H1 (cell line): ENCODE results near the gene ZBTB43. TPM values are rescaled to one million over a fixed set of nuclear protein-coding genes. Genes with fewer than 3 reads are reported as not detected.
"Not testable (repeated sequence)": the region's sequence is repeated elsewhere in the genome, so short reads cannot be mapped to it uniquely, and the experiment has no call there.

Source experiments
- CTCF ChIA-PET: fragments of 300-600 bp; sonication (Branson Sonifier 250); formaldehyde crosslinking; loops from one replicate; lab custom pipeline; 2021; ENCODE audit not compliant: partially characterized antibody; lab: Charles Lee
- POLR2A ChIA-PET: fragments of 300-600 bp; sonication (Branson Sonifier 250); formaldehyde crosslinking; loops from one replicate; lab custom pipeline; 2021; ENCODE audit warnings: inconsistent platforms; ENCODE audit not compliant: partially characterized antibody; lab: Charles Lee
- DNase-seq, 2 experiments: peaks; one replicate each; pipeline versions ENCODE4 v3.0.0 to v3.0.0-alpha.2; 2010 to 2022; ENCODE audit warnings: low spot score in 2 of 2, low read depth in 1 of 2, mixed read lengths in 1 of 2
- FAIRE-seq: peaks from 2 replicates; lab custom pipeline; 2011; peaks lifted over from hg19 to GRCh38; lab: Jason Lieb, UNC
- H2AFZ ChIP-seq: 2 replicates; pipeline ENCODE4 v1.8.1; 2012; ENCODE audit warnings: low read length, inconsistent platforms
- H2AK5ac ChIP-seq: 2 replicates; pipeline ENCODE4 v1.6.1; 2013; ENCODE audit warnings: low read depth, low read length
- H2BK120ac ChIP-seq: replicated peaks from 2 replicates; pipeline ENCODE3; 2013; ENCODE audit warnings: low read depth, low read length, inconsistent platforms
- H2BK12ac ChIP-seq: 2 replicates; pipeline ENCODE4 v1.6.1; 2013; ENCODE audit warnings: low read depth, low read length
- H2BK15ac ChIP-seq: 2 replicates; pipeline ENCODE4 v1.6.1; 2013; ENCODE audit warnings: low read length
- H2BK20ac ChIP-seq: 2 replicates; pipeline ENCODE4 v1.6.1; 2013; ENCODE audit warnings: low read length
- H2BK5ac ChIP-seq: 2 replicates; pipeline ENCODE4 v1.6.1; 2013; ENCODE audit warnings: low read depth, low read length
- H3K14ac ChIP-seq: 2 replicates; pipeline ENCODE4 v1.6.1; 2013; ENCODE audit warnings: inconsistent platforms; ENCODE audit not compliant: insufficient read length
- H3K18ac ChIP-seq: 2 replicates; pipeline ENCODE4 v1.6.1; 2013; ENCODE audit warnings: low read length; ENCODE audit errors: extremely low read depth
- H3K23ac ChIP-seq: 2 replicates; pipeline ENCODE4 v1.6.1; 2013; ENCODE audit warnings: inconsistent platforms; ENCODE audit not compliant: insufficient read length
- H3K23me2 ChIP-seq: 2 replicates; pipeline ENCODE4 v1.6.1; 2013; ENCODE audit warnings: low read depth, low read length
- H3K27ac ChIP-seq: 2 replicates; pipeline ENCODE4 v1.6.1; 2011; ENCODE audit warnings: low read depth, low read length, inconsistent platforms
- H3K27me3 ChIP-seq, 4 experiments: replicated peaks in 1 of 4; 1 replicate in 1 of 4; 2 replicates in 3 of 4; pipeline versions ENCODE4 v1.6.1 to v1.8.1; 2011 to 2013; ENCODE audit warnings: low read length in 3 of 4, mild to moderate bottlenecking in 3 of 4, inconsistent platforms in 2 of 4, mixed read lengths in 2 of 4, moderate library complexity in 1 of 4; ENCODE audit not compliant: control insufficient read depth in 3 of 4, insufficient read depth in 3 of 4; ENCODE audit errors: extremely low read depth in 1 of 4
- H3K36me3 ChIP-seq, 4 experiments: 2 replicates each; pipeline versions ENCODE4 v1.6.1 to v1.8.1; 2011 to 2013; ENCODE audit warnings: mild to moderate bottlenecking in 4 of 4, low read length in 3 of 4, moderate library complexity in 2 of 4, control low read depth in 1 of 4, inconsistent platforms in 1 of 4; ENCODE audit not compliant: insufficient read depth in 4 of 4, control insufficient read depth in 2 of 4
- H3K4ac ChIP-seq: replicated peaks from 2 replicates; pipeline ENCODE3; 2013; ENCODE audit warnings: low read length, low read depth, mixed read lengths, inconsistent platforms; ENCODE audit not compliant: insufficient read length
- H3K4me1 ChIP-seq, 4 experiments: replicated peaks in 1 of 4; 1 replicate in 1 of 4; 2 replicates in 3 of 4; pipeline versions ENCODE4 v1.6.1 to v1.8.1; 2011 to 2013; ENCODE audit warnings: low read length in 3 of 4, inconsistent platforms in 2 of 4, mixed read lengths in 1 of 4; ENCODE audit not compliant: insufficient read depth in 4 of 4, control insufficient read depth in 3 of 4
- H3K4me2 ChIP-seq, 2 experiments: 2 replicates each; pipeline versions ENCODE4 v1.6.1 to v1.8.1; 2011 to 2013; ENCODE audit warnings: low read depth in 2 of 2, low read length in 2 of 2, control low read depth in 1 of 2, inconsistent platforms in 1 of 2, mild to moderate bottlenecking in 1 of 2; ENCODE audit not compliant: insufficient read depth in 1 of 2
- H3K4me3 ChIP-seq, 4 experiments: fragments of 200-600, 300-600 bp in 1 of 4; sonication (generic), shearing (Covaris generic), sonication (Bioruptor Twin) in 1 of 4; 2 replicates each; pipeline versions ENCODE4 v1.5.1 to v1.8.1; 2011 to 2016; ENCODE audit warnings: low read length in 4 of 4, low read depth in 3 of 4, control low read depth in 2 of 4, inconsistent platforms in 2 of 4, mild to moderate bottlenecking in 2 of 4, mixed read lengths in 1 of 4, moderate library complexity in 1 of 4; ENCODE audit not compliant: insufficient read depth in 2 of 4; ENCODE audit errors: extremely low read depth in 1 of 4
- H3K56ac ChIP-seq: replicated peaks from 2 replicates; pipeline ENCODE3; 2013; ENCODE audit warnings: low read depth, mild to moderate bottlenecking, mixed read lengths, low read length, inconsistent platforms; ENCODE audit not compliant: insufficient read length
- H3K79me1 ChIP-seq: 2 replicates; pipeline ENCODE4 v1.6.1; 2013; ENCODE audit warnings: low read depth, low read length, control low read depth
- H3K79me2 ChIP-seq, 2 experiments: 2 replicates each; pipeline versions ENCODE4 v1.6.1 to v1.8.1; 2012 to 2013; ENCODE audit warnings: low read length in 2 of 2, mild to moderate bottlenecking in 2 of 2, inconsistent platforms in 1 of 2; ENCODE audit not compliant: insufficient read depth in 2 of 2, control insufficient read depth in 1 of 2
- H3K9ac ChIP-seq, 4 experiments: replicated peaks in 1 of 4; 1 replicate in 1 of 4; 2 replicates in 3 of 4; pipeline versions ENCODE4 v1.6.1 to v1.8.1; 2011 to 2013; ENCODE audit warnings: low read depth in 3 of 4, low read length in 3 of 4, control low read depth in 2 of 4, mild to moderate bottlenecking in 2 of 4, moderate library complexity in 2 of 4, inconsistent platforms in 1 of 4; ENCODE audit errors: extremely low read depth in 1 of 4
- H3K9me3 ChIP-seq, 2 experiments: 2 replicates each; pipeline versions ENCODE4 v1.6.1 to v1.8.1; 2012 to 2013; ENCODE audit warnings: mild to moderate bottlenecking in 2 of 2, moderate library complexity in 2 of 2, control low read depth in 1 of 2, inconsistent platforms in 1 of 2, low read depth in 1 of 2, low read length in 1 of 2, mixed read lengths in 1 of 2; ENCODE audit not compliant: insufficient read depth in 2 of 2
- H4K20me1 ChIP-seq, 2 experiments: replicated peaks in 1 of 2; 2 replicates each; pipeline versions ENCODE3 to v1.8.1; 2011 to 2013; ENCODE audit warnings: inconsistent platforms in 2 of 2, low read length in 2 of 2, mild to moderate bottlenecking in 1 of 2; ENCODE audit not compliant: insufficient read depth in 2 of 2, control insufficient read depth in 1 of 2
- H4K5ac ChIP-seq: 2 replicates; pipeline ENCODE4 v1.6.1; 2013; ENCODE audit warnings: low read length, low read depth, mixed read lengths, inconsistent platforms; ENCODE audit not compliant: insufficient read length
- H4K8ac ChIP-seq: 2 replicates; pipeline ENCODE4 v1.8.0; 2013; ENCODE audit warnings: mild to moderate bottlenecking, moderate library complexity, low read length, inconsistent platforms; ENCODE audit not compliant: insufficient read depth; ENCODE audit errors: extremely low read depth
- H4K91ac ChIP-seq: replicated peaks from 2 replicates; pipeline ENCODE3; 2013; ENCODE audit warnings: low read length, mixed read lengths, inconsistent platforms; ENCODE audit not compliant: insufficient read length
- WGBS, 2 experiments: shearing (Covaris generic) in 1 of 2; methylation state at CpG; one replicate each; pipeline versions ENCODE4 v1.1.6 to v1.1.7; 2013 to 2015; ENCODE audit warnings: low lambda C conversion rate in 2 of 2, mixed read lengths in 2 of 2, inconsistent platforms in 1 of 2, low coverage in 1 of 2, missing lambda C conversion rate in 1 of 2; ENCODE audit not compliant: insufficient replicate concordance in 2 of 2, insufficient coverage in 1 of 2, insufficient read length in 1 of 2; ENCODE audit errors: extremely low coverage in 1 of 2, missing lambda C conversion rate in 1 of 2; 5-methylcytosine and 5-hydroxymethylcytosine counted together
- polyA plus RNA-seq, 7 experiments: library from polyadenylated mRNA; depleted of rRNA in 3 of 7; stranded (reverse) in 5 of 7; unstranded in 2 of 7; fragments of >200 nt in 5 of 7; fragments of 200-250 nt in 2 of 7; gene quantifications; 1 replicate in 5 of 7; 2 replicates in 1 of 7; 4 replicates in 1 of 7; pipeline versions ENCODE4 v1.2.1 to v1.2.3, GENCODE V29; 2011 to 2013; ENCODE audit warnings: missing spikeins in 2 of 7, mixed read lengths in 2 of 7
- total RNA-seq: library from RNA; stranded (reverse); fragmentation: NEBNext Ultra II Directional; extraction: Animal tissue kit (Norgen Biotek cat#: 25700); gene quantifications from 2 replicates; pipeline ENCODE4 v1.2.1, GENCODE V29; 2021

ZBTB43 gene
- total and polyA plus RNA-seq, 2 of the 8 experiments (the other 6 are each of a cell fraction or from before 2014, with no cell fraction given), result 4.1 to 16.7 TPM

- H2BK12ac ChIP-seq, H3K79me2 ChIP-seq, H3K56ac ChIP-seq, H2AFZ ChIP-seq, DNase-seq, H2AK5ac ChIP-seq, H3K23ac ChIP-seq, H4K20me1 ChIP-seq, H3K14ac ChIP-seq, H2BK15ac ChIP-seq, H3K18ac ChIP-seq, H3K27ac ChIP-seq, H3K4me1 ChIP-seq, H3K4me2 ChIP-seq, H3K9me3 ChIP-seq, H2BK120ac ChIP-seq, H3K9ac ChIP-seq, FAIRE-seq, H3K23me2 ChIP-seq, H3K4me3 ChIP-seq, H3K79me1 ChIP-seq, H2BK20ac ChIP-seq, H3K36me3 ChIP-seq, H4K5ac ChIP-seq, H2BK5ac ChIP-seq, H4K91ac ChIP-seq, H3K4ac ChIP-seq, H3K27me3 ChIP-seq, POLR2A ChIA-PET, H4K8ac ChIP-seq: not testable (repeated sequence)
- CTCF ChIA-PET, result interaction anchor here (0.6 to 16.0 kb wide), 29 partner anchors 10 to 278 kb away, joined by 3 to 415 read pairs (median 4); partner anchors contain the start of gene ZBTB43
- WGBS, 2 experiments, result 89% methylated on average over 5 of the region's 5 CpGs; no CpG with 5 or more reads in 1 of the 2 experiments
Measured at GRCh38 chr9:126778696-126779095, 26.1 kb upstream of the ZBTB43 start.
